Activated T-helper 1 cell treated with anti-CD3 and anti-CD28 coated beads, Interleukin-12 subunit alpha, Interleukin-12 subunit beta, Interleukin-2, Interleukin-4 antibody, amounts not matched to agents 30 ng/mL and 10 ng/mL and 1 ng/mL, durations not matched to agents 14 hours and 24 hours and 36 hours (primary cell): ENCODE data around the gene ICOSLG. TPM values are rescaled to one million over a fixed set of nuclear protein-coding genes. Genes with fewer than 3 reads are reported as not detected.

Experiments used
- total RNA-seq: library from RNA; stranded (reverse); gene quantifications from 2 replicates; pipeline ENCODE4 v1.2.3, GENCODE V29; 2022

Gene ICOSLG
- total RNA-seq, 1 donor from 2014 or later = 7.2 TPM

Other genes with a start within 250 kb of the ICOSLG start
- gene TRAPPC10, start 228.6 kb downstream of the ICOSLG start, total RNA-seq = 85.5 and 95.3 TPM in 2 replicates
- 11.9 and 15.1 TPM in 2 replicates for gene PWP2, start 133.5 kb downstream of the ICOSLG start, total RNA-seq
- gene GATD3, start 107.3 kb downstream of the ICOSLG start, total RNA-seq = 9.5 and 13.8 TPM in 2 replicates
- gene DNMT3L, start 21.0 kb upstream of the ICOSLG start, total RNA-seq = not detected in 2 replicates
- gene AIRE, start 44.9 kb upstream of the ICOSLG start, total RNA-seq = not detected in 2 replicates
- 132 and 139 TPM in 2 replicates for gene PFKL, start 59.1 kb upstream of the ICOSLG start, total RNA-seq
- 13.3 and 17.8 TPM in 2 replicates for gene CFAP410, start 98.4 kb upstream of the ICOSLG start, total RNA-seq
- 11.6 and 15.2 TPM in 2 replicates for gene TRPM2, start 112.7 kb upstream of the ICOSLG start, total RNA-seq
- 1.8 and 1.9 TPM in 2 replicates for gene LRRC3, start 214.6 kb upstream of the ICOSLG start, total RNA-seq